AG09319 (cell line): ENCODE measurements around the gene NRP2.

Experiments
- DNase-seq: peaks from one replicate; pipeline ENCODE4 v3.0.0-alpha.2; 2010; ENCODE audit warnings: low read depth; ENCODE audit errors: extremely low read depth
- CTCF ChIP-seq: IDR thresholded peaks from 2 replicates; pipeline ENCODE4 v1.5.1; 2011; ENCODE audit warnings: low read depth, mild to moderate bottlenecking, inconsistent platforms, low read length, moderate library complexity

The NRP2 gene

GRCh38 chr2:205728366-205728765, 46.1 kb downstream of the NRP2 start:
- TF ChIP-seq CTCF, result no peak
- no peak for DNase-seq

- no peak for TF ChIP-seq CTCF
- DNase-seq, result no peak
Observed at GRCh38 chr2:205730191-205730590, 47.9 kb downstream of the NRP2 start.

- TF ChIP-seq CTCF, result no peak
- DNase-seq, result no peak
Observed at GRCh38 chr2:205730701-205731582, 48.6 kb downstream of the NRP2 start.

- no peak for TF ChIP-seq CTCF
- peak; percentile 32 for DNase-seq
Observed at GRCh38 chr2:205731583-205731981, 49.3 kb downstream of the NRP2 start.

- DNase-seq, result no peak
- TF ChIP-seq CTCF, result no peak
Observed at GRCh38 chr2:205732314-205732713, 50.0 kb downstream of the NRP2 start.

- no peak for TF ChIP-seq CTCF
- no peak for DNase-seq
Observed at GRCh38 chr2:205733082-205733481, 50.8 kb downstream of the NRP2 start.

GRCh38 chr2:205733648-205734047, 51.3 kb downstream of the NRP2 start:
- TF ChIP-seq CTCF, result no peak
- DNase-seq, result no peak
